Mucosa of gallbladder (tissue), 1 donor: ENCODE results near the gene CLEC5A. TPM values are rescaled to one million over a fixed set of nuclear protein-coding genes. Genes with fewer than 3 reads are reported as not detected.

Experiments
- total RNA-seq: library from RNA; stranded (reverse); gene quantifications from one replicate; pipeline ENCODE4 v1.2.1, GENCODE V29; 2021
- donor health status: DM: no; HTN: no; CAD: no.

CLEC5A gene
- total RNA-seq, 1 donor from 2014 or later = 11.6 TPM

Other genes starting within 250 kb of the CLEC5A start
- 23.0 TPM for gene DENND11, start 244.8 kb downstream of the CLEC5A start, total RNA-seq
- gene WEE2, start 238.6 kb downstream of the CLEC5A start, total RNA-seq = not detected
- gene SSBP1, start 208.6 kb downstream of the CLEC5A start, total RNA-seq = 67.9 TPM
- 1.5 TPM for gene TAS2R3, start 182.9 kb downstream of the CLEC5A start, total RNA-seq
- gene TAS2R4, start 170.3 kb downstream of the CLEC5A start, total RNA-seq = 1.0 TPM
- 1.2 TPM for gene TAS2R5, start 156.8 kb downstream of the CLEC5A start, total RNA-seq
- gene PRSS37, start 105.5 kb downstream of the CLEC5A start, total RNA-seq = not detected
- gene OR9A4, start 30.6 kb downstream of the CLEC5A start, total RNA-seq = not detected
- not detected for gene TAS2R38, start 26.8 kb upstream of the CLEC5A start, total RNA-seq
- gene MGAM, start 48.9 kb upstream of the CLEC5A start, total RNA-seq = 0.78 TPM
- gene MGAM2, start 164.7 kb upstream of the CLEC5A start, total RNA-seq = 2.6 TPM